ENCODE measurements around the gene LSG1.

DNA sequence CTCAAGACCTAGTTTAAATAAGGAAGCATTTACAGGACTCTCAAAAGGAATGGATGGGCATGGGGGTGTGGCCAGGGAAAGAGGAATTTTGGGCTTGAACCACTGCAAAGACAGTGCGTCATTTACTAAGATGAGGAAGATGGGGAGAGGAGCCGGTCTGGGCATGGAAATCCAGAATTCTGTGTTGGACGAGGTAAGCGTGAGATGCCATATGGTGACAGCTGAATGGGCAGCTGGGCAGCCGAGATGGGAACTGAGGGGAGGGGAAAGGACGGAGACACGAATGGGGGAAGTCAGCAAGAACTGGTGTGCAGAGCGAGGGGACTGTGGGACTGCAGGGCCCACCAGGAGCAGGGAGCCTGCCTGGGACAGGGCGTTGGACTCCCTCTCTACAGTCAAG lies 63.0 kb downstream of the LSG1 start:
- TF ChIP-seq, protein P1, sequence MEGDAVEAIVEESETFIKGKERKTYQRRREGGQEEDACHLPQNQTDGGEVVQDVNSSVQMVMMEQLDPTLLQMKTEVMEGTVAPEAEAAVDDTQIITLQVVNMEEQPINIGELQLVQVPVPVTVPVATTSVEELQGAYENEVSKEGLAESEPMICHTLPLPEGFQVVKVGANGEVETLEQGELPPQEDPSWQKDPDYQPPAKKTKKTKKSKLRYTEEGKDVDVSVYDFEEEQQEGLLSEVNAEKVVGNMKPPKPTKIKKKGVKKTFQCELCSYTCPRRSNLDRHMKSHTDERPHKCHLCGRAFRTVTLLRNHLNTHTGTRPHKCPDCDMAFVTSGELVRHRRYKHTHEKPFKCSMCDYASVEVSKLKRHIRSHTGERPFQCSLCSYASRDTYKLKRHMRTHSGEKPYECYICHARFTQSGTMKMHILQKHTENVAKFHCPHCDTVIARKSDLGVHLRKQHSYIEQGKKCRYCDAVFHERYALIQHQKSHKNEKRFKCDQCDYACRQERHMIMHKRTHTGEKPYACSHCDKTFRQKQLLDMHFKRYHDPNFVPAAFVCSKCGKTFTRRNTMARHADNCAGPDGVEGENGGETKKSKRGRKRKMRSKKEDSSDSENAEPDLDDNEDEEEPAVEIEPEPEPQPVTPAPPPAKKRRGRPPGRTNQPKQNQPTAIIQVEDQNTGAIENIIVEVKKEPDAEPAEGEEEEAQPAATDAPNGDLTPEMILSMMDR (IDR thresholded peaks at IDR 0.05), result no peak
- TF ChIP-seq POLR2A (IDR thresholded peaks at IDR 0.05), result no peak

All from adrenal gland (tissue), 5 donors.